Measurements from ENCODE around the gene KLF4. TPM values are rescaled to one million over a fixed set of nuclear protein-coding genes. Genes with fewer than 3 reads are reported as not detected.

Gene KLF4
- total RNA-seq, 1 donor from 2014 or later = 16.4 TPM

- Mint-ChIP-seq H3K27me3 (ENCODE audit: unreplicated experiment) (peaks cover 10% of the 10 kb centered on the region), H3K4me3 (ENCODE audit: unreplicated experiment) (no peak overlapping the region), H3K27ac (ENCODE audit: unreplicated experiment) (no peak overlapping the region), H3K9me3 (ENCODE audit: unreplicated experiment) (no peaks in the 10 kb centered on the region), H3K4me1 (ENCODE audit: unreplicated experiment) (no peaks in the 10 kb centered on the region), H3K36me3 (ENCODE audit: low read depth, unreplicated experiment) (no peaks in the 10 kb centered on the region)
- no peak for TF ChIP-seq CTCF (IDR thresholded peaks at IDR 0.05; ENCODE audit: unreplicated experiment)
- DNase-seq (ENCODE audit: low spot score) = no peak
Observed at GRCh38 chr9:107483666-107484065, 5.9 kb downstream of the KLF4 start.

GRCh38 chr9:107481035-107481434, 8.5 kb downstream of the KLF4 start:
- no peak overlapping the region for H3K4me3 Mint-ChIP-seq (ENCODE audit: unreplicated experiment)
- H3K4me1 Mint-ChIP-seq (ENCODE audit: unreplicated experiment) = no peaks in the 10 kb centered on the region
- H3K27ac Mint-ChIP-seq (ENCODE audit: unreplicated experiment) = no peak overlapping the region
- H3K9me3 Mint-ChIP-seq (ENCODE audit: unreplicated experiment) = no peaks in the 10 kb centered on the region
- H3K27me3 Mint-ChIP-seq (ENCODE audit: unreplicated experiment) = no peaks in the 10 kb centered on the region
- H3K36me3 Mint-ChIP-seq (ENCODE audit: low read depth, unreplicated experiment) = no peaks in the 10 kb centered on the region
- DNase-seq (ENCODE audit: low spot score) = no peak
- TF ChIP-seq CTCF (IDR thresholded peaks at IDR 0.05; ENCODE audit: unreplicated experiment) = no peak

- H3K4me1 Mint-ChIP-seq (ENCODE audit: unreplicated experiment) = no peaks in the 10 kb centered on the region
- no peak overlapping the region for H3K4me3 Mint-ChIP-seq (ENCODE audit: unreplicated experiment)
- no peaks in the 10 kb centered on the region for H3K27me3 Mint-ChIP-seq (ENCODE audit: unreplicated experiment)
- H3K9me3 Mint-ChIP-seq (ENCODE audit: unreplicated experiment) = no peaks in the 10 kb centered on the region
- no peak for DNase-seq (ENCODE audit: low spot score)
- H3K27ac Mint-ChIP-seq (ENCODE audit: unreplicated experiment) = no peak overlapping the region
- no peaks in the 10 kb centered on the region for H3K36me3 Mint-ChIP-seq (ENCODE audit: low read depth, unreplicated experiment)
- TF ChIP-seq CTCF (IDR thresholded peaks at IDR 0.05; ENCODE audit: unreplicated experiment) = no peak
Observed at GRCh38 chr9:107480386-107480789, 9.2 kb downstream of the KLF4 start.

GRCh38 chr9:107478805-107479204, 10.8 kb downstream of the KLF4 start:
- no peaks in the 10 kb centered on the region for H3K4me1 Mint-ChIP-seq (ENCODE audit: unreplicated experiment)
- H3K4me3 Mint-ChIP-seq (ENCODE audit: unreplicated experiment) = no peak overlapping the region
- no peaks in the 10 kb centered on the region for H3K36me3 Mint-ChIP-seq (ENCODE audit: low read depth, unreplicated experiment)
- no peak for DNase-seq (ENCODE audit: low spot score)
- H3K27me3 Mint-ChIP-seq (ENCODE audit: unreplicated experiment) = no peaks in the 10 kb centered on the region
- no peak for TF ChIP-seq CTCF (IDR thresholded peaks at IDR 0.05; ENCODE audit: unreplicated experiment)
- no peak overlapping the region for H3K27ac Mint-ChIP-seq (ENCODE audit: unreplicated experiment)
- H3K9me3 Mint-ChIP-seq (ENCODE audit: unreplicated experiment) = no peaks in the 10 kb centered on the region

- Mint-ChIP-seq H3K36me3 (ENCODE audit: low read depth, unreplicated experiment) (no peaks in the 10 kb centered on the region), H3K4me3 (ENCODE audit: unreplicated experiment) (no peak overlapping the region)
Observed at GRCh38 chr9:107474124-107474523, 15.4 kb downstream of the KLF4 start.

More at GRCh38 chr9:107474124-107474523, 15.4 kb downstream of the KLF4 start:
- H3K27ac Mint-ChIP-seq (ENCODE audit: unreplicated experiment) = no peak overlapping the region
- no peak for DNase-seq (ENCODE audit: low spot score)
- no peaks in the 10 kb centered on the region for H3K4me1 Mint-ChIP-seq (ENCODE audit: unreplicated experiment)
- no peaks in the 10 kb centered on the region for H3K9me3 Mint-ChIP-seq (ENCODE audit: unreplicated experiment)
- TF ChIP-seq CTCF (IDR thresholded peaks at IDR 0.05; ENCODE audit: unreplicated experiment) = no peak
- no peaks in the 10 kb centered on the region for H3K27me3 Mint-ChIP-seq (ENCODE audit: unreplicated experiment)

Measured in endothelial cell (in vitro differentiated cells).